Stimulated activated CD8-positive, alpha-beta memory T cell treated with anti-CD3 and anti-CD28 coated beads, Interleukin-2, amount 100 ng/mL, for 1 hour (primary cell): ENCODE results near the gene IFT122.

Source experiments
- DNase-seq, 2 donors: peaks; one replicate each; pipeline ENCODE4 v3.0.0-alpha.2; 2020; ENCODE audit warnings: low read depth in 2 of 2

Gene IFT122

GRCh38 chr3:129517516-129517915 lies 77.5 kb downstream of the IFT122 start:
- no peak for DNase-seq

GRCh38 chr3:129518038-129518561 lies 78.1 kb downstream of the IFT122 start:
- no peak for DNase-seq

GRCh38 chr3:129518581-129518980 lies 78.6 kb downstream of the IFT122 start:
- DNase-seq, result no peak

- DNase-seq, result no peak
Observed at GRCh38 chr3:129519449-129519848, 79.4 kb downstream of the IFT122 start.

DNA sequence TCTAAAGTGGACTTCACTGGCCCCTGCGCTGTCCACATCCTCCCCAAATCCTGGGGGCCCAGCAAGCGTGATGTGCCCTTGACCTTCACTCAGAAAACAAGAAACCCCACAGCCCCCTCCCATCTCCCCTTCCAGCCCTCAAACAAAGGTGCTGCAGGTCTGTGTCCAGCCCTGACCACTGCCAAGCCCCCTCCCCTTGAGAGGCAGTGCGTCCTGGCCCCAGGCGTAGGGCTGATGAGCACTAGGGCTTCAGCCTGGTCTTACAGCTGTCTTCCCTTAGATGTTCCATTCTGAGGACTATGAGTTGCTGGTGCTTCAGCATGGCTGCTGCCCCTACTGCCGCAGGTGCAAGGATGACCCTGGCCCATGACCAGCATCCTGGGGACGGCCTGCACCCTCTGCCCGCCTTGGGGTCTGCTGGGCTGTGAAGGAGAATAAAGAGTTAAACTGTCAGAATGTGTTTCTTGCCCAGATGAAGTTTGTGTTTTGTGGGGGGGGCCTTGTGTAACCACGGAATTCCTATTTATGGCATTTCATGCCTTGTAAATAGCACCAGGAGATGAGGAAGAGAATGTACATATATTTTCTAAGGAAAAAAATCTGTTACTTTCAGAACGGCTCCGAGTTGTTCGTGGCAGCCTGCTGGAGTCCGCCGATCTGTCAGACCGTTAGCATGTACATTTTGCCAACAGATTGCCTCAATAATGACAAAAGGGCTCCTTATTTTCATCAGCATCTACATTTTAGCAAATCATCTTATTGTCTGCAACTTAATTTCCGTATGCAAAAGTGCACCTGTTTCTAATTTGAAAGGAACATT lies 80.1 kb downstream of the IFT122 start:
- no peak for DNase-seq

- DNase-seq, result no peak
Observed at GRCh38 chr3:129520960-129521359, 80.9 kb downstream of the IFT122 start.

DNA sequence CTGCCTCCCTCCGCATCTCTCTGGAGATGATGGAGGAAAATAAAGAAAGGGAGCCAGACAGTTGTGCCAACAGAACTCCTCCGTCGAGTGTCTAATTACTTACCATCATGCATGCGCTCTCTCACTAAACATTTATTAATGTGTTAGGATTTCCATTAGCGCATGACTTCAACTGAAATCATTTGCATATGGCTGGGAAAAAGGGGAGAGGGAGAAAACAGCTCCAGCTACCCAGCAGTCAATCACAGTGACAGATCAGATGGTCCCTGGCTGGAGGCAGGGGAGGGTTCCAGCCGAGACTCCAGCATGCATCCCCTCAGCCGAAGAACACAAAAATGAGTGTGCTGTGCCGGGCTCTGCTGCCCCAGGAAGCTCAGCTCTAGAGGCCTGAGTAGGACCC lies 81.6 kb downstream of the IFT122 start:
- no peak for DNase-seq

- DNase-seq, result no peak
Observed at GRCh38 chr3:129522953-129523352, 82.9 kb downstream of the IFT122 start.

- DNase-seq, result no peak
Observed at GRCh38 chr3:129524081-129524480, 84.1 kb downstream of the IFT122 start.

GRCh38 chr3:129525341-129525968 lies 85.4 kb downstream of the IFT122 start:
- DNase-seq, result no peak

- no peak for DNase-seq
Observed at GRCh38 chr3:129526121-129526900, 86.3 kb downstream of the IFT122 start.

DNA sequence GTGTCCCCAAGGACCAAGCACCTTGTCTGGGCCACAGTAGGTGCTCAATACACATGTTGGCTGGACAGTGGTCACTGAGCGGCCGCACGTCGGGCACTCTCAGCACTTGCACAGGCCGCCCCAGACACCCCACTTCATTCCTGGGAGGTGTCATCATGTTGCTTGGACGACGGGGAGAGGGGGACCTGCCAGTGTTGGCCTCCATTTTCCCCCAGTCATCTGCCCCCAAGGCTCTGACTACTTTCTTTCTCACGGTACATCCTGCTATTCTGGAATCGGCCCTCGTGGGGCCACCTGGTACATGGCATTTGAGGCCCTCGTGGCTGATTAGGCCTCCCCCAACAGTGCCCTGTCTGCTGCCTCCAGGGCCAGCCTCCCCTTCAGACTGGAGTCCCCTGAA lies 87.2 kb downstream of the IFT122 start:
- no peak for DNase-seq

GRCh38 chr3:129528589-129529100 lies 88.6 kb downstream of the IFT122 start, which contains the start of gene RHO:
Gene RHO (plus strand): TSS chr3:129528639. CDS start chr3:129528734, 95 bp downstream.
- DNase-seq, result no peak

DNA sequence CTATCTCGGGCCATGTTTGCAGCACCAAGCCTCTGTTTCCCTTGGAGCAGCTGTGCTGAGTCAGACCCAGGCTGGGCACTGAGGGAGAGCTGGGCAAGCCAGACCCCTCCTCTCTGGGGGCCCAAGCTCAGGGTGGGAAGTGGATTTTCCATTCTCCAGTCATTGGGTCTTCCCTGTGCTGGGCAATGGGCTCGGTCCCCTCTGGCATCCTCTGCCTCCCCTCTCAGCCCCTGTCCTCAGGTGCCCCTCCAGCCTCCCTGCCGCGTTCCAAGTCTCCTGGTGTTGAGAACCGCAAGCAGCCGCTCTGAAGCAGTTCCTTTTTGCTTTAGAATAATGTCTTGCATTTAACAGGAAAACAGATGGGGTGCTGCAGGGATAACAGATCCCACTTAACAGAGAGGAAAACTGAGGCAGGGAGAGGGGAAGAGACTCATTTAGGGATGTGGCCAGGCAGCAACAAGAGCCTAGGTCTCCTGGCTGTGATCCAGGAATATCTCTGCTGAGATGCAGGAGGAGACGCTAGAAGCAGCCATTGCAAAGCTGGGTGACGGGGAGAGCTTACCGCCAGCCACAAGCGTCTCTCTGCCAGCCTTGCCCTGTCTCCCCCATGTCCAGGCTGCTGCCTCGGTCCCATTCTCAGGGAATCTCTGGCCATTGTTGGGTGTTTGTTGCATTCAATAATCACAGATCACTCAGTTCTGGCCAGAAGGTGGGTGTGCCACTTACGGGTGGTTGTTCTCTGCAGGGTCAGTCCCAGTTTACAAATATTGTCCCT lies 89.6 kb downstream of the IFT122 start:
- no peak for DNase-seq

- DNase-seq, result no peak
Observed at GRCh38 chr3:129530251-129530791, 90.3 kb downstream of the IFT122 start.

GRCh38 chr3:129530821-129531220 lies 90.8 kb downstream of the IFT122 start:
- no peak for DNase-seq

DNA sequence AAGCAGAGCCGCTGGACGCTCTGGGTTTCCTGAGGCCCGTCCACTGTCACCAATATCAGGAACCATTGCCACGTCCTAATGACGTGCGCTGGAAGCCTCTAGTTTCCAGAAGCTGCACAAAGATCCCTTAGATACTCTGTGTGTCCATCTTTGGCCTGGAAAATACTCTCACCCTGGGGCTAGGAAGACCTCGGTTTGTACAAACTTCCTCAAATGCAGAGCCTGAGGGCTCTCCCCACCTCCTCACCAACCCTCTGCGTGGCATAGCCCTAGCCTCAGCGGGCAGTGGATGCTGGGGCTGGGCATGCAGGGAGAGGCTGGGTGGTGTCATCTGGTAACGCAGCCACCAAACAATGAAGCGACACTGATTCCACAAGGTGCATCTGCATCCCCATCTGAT lies 91.7 kb downstream of the IFT122 start:
- no peak for DNase-seq

GRCh38 chr3:129532261-129532660 lies 92.2 kb downstream of the IFT122 start:
- no peak for DNase-seq

GRCh38 chr3:129533406-129533805 lies 93.4 kb downstream of the IFT122 start:
- no peak for DNase-seq

- no peak for DNase-seq
Observed at GRCh38 chr3:129534428-129535027, 94.5 kb downstream of the IFT122 start.

GRCh38 chr3:129535075-129535474 lies 95.1 kb downstream of the IFT122 start:
- DNase-seq, result no peak
